HG03280 (cell line): ENCODE data around the gene RBP7.
"Not testable (repeated sequence)": the region's sequence is repeated elsewhere in the genome, so short reads cannot be mapped to it uniquely, and the experiment has no call there.

ENCODE experiments used
- ATAC-seq: cut with Tn5 transposase; IDR thresholded peaks from one replicate; pipeline ENCODE4 v1.9.1; 2021; ENCODE audit warnings: mild to moderate bottlenecking, moderate library complexity; ENCODE audit not compliant: unreplicated experiment

The RBP7 gene

GRCh38 chr1:10028956-10029500, 32.0 kb downstream of the RBP7 start:
- not testable (repeated sequence) for ATAC-seq

GRCh38 chr1:10031461-10031860, 34.4 kb downstream of the RBP7 start:
- ATAC-seq, result no peak

DNA sequence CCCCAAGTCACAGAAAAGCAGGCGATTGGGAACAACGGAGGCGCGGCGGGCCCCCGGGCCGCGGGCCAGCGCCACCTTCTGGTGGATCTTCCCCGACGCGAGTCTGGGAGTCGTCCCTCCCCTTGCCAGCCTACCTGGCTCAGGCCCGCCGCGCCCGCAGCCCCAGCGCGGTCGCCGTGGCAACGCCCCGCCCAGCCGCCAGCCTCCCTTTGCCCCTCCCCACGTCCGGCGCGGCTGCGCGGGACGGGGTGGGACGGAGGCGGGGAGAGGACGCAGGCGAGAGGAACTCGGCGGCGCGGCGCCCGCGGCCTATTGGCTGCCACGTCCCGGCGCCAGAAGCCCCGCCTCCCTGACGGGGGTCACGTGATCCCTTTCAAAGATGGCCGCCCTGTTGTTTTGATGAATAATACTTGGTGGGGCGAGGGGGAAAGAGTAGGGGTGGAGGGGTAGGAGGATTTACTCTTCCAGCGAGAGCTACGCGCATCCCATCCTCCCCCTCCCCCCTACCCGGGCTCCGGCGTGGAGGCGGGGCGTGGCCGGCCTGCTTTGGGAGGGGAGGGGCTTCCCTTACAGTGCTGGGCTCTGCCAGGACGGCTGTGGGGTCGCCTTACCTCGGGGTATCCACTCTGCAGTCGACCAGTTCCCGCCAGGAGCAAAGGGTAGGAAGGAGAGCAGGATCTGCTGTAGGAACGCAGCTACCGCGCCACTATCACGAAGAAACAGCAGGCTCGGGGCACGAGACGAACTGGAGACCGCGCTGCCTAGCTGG, 35.7 kb downstream of the RBP7 start, which contains the start of gene UBE4B:
Gene UBE4B, plus strand, starts transcription at position 369 of the 769 bp plus-strand sequence. CDS start 713 bp downstream, outside the sequence.
- ATAC-seq, result peak; percentile 98

DNA sequence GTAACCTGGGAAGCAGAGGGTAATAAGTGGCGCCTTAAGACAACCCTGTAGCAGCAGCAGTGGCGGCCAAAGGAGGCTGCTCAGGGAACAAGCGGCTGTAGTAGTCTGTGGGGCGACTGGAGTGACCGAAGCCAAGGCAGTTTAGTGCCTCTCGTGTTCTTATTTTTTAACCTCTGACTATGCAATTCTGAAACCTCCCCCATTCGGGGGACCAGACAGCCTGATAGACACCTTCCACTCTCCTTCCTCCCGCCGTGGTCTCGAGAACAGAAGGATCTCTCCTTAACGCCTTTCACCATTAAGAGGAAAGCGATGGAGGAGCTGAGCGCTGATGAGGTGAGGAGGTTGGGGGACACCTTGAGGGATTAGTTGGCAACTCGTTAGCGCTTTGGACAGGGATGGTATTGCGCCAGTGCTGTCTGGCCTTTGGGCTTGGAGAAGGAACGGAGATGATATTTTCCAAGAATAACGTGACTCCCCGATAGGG, 36.4 kb downstream of the RBP7 start:
- peak; percentile 4 for ATAC-seq

DNA sequence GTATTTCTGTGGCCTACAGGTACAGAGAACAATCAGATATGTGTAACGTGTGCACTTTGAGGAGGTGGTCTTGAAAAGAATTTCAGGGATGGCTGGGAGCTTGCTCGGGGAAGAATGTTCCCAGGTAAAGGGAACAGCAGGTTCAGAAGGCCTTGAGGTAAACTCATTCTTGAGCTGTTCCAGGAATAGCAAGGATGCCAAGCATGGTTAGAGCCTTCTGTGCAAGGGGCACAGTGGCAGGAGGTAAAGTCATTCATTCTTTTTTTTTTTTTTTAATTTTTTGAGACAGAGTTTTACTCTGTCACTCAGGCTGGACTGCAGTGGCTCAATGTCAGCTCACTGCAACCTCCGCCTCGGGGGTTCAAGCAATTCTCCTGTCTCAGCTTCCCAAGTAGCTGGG, 45.7 kb downstream of the RBP7 start:
- ATAC-seq, result no peak

GRCh38 chr1:10045480-10046355, 48.7 kb downstream of the RBP7 start:
- ATAC-seq, result no peak

DNA sequence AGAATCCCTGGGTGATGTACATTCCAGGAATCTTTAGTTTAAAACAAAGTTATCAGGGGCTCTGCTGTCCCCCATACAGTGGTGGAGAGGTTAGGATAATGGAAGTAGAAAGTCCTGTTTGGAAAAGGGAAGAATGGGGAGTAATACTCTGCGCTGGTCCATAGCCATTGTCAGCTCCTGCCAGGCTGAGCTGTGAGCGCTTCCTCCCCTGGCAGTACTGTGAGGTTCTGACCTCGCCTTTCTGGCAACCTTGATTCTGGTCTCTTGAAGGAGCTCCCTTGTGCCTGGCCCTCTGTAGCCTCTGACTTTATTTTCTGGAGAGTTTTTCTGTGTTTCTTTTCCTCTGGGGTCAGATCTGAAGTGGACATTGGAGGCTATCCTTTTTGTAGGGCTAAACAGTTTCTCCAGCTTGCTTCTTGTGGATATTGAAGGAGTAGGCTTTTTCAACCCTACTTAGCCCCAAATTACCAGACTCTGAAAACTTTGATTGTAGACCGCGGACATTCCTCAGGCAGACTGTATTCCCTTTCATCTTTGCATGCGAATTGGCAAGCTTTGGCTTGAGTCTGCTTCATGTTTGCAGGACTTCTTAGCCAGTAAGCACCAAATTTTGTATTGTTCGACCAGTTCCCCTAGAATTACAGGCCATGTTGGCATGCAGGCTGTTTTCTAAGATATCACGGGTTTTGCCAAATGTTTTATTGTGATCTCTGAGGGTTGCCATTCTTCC, 49.5 kb downstream of the RBP7 start:
- no peak for ATAC-seq

GRCh38 chr1:10048601-10049000, 51.6 kb downstream of the RBP7 start:
- no peak for ATAC-seq

GRCh38 chr1:10050611-10051010, 53.6 kb downstream of the RBP7 start:
- ATAC-seq, result no peak

GRCh38 chr1:10051656-10052055, 54.6 kb downstream of the RBP7 start:
- no peak for ATAC-seq

- no peak for ATAC-seq
Observed at GRCh38 chr1:10052347-10052746, 55.3 kb downstream of the RBP7 start.

DNA sequence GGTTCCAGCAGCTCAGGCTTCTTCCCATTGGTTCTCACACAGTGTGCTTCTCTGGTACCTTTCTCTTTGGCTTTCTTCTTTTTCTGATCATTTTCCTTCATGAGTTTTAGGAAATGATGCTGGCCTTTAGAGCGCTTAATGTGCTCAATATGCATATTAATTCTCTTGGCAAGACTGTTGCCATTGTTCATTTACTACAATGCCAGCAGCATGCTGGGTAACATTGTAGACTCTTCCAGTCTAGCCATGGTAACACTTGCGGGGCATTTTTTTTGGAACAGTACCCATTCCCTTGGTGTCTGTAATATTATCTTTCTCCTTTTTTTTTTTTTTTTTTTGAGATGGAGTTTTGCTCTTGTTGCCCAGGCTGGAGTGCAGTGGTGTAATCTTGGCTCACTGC, 57.4 kb downstream of the RBP7 start:
- no peak for ATAC-seq

GRCh38 chr1:10056599-10056987, 59.6 kb downstream of the RBP7 start:
- ATAC-seq, result no peak

DNA sequence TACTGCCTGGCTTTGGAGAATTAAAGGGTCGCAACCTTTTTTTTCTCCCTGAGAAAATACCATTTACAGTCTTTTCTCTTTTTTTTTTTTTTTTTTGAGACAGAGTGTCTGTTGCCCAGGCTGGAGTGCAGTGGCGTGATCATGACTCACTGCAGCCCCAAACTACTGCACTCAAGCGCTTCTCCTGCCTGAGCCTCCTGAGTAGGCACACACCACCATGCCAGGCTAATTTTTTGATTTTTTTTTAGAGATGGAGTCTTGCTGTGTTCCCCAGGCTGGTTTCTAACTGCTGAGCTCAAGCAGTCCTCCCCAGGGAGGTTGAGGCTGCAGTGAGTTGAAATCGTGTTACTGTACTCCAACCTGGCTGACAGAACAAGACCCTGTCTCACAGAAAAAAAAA, 60.3 kb downstream of the RBP7 start:
- no peak for ATAC-seq

DNA sequence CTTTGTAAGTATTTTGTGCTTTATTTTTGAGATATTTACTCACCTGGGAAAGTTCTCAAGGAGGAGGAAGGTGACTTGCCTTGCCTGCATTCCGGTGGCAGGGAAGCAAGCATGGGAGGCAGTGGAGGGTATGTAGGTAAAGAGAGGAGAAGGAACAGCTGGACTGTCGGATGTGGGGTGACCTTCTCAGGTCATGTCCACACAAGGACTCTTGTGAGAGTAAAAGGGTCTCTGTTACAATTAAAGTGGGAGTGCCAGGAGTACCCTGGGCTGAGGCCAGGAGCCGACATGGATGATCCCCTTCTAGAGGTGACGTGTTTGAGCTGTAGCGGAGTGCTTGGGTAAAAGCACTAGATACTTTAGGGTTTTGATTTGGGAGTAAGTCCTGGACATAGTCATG, 60.8 kb downstream of the RBP7 start:
- no peak for ATAC-seq

DNA sequence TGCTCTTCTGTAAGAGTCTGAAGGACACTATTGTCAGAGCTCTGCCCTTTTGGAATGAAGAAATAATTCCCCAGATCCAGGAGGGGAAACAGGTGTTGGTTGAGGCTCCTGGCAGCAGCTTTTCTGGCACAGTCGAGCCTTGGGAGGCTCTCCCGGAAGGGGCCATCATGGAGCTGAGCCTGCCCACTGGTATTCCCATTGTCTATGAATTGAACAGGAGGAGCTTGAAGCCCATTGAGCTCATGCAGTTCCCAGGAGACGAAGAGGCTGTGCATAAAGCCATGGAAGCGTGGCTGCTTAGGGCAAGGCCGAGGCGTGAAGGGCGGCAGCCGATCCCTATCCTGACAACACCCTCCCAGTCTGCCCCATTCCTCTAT, 62.3 kb downstream of the RBP7 start:
- no peak for ATAC-seq

- ATAC-seq, result no peak
Observed at GRCh38 chr1:10060311-10061100, 63.5 kb downstream of the RBP7 start.

DNA sequence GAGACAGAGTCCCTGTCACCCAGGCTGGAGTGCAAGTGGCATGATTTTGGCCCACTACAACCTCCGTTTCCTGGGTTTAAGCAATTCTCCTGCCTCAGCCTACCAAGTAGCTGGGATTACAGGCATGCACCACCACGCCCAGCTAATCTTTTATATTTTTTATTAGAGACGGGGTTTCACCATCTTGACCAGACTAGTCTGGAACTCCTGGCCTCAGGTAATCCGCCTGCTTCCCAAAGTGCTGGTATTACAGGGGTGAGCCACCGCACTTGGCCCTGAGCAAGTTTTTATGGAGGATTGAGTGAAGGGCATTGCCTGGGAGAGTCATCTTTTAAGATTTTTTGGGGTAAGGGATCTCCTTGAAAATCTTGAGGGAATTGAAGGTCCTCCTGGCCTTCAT, 64.2 kb downstream of the RBP7 start:
- ATAC-seq, result no peak

DNA sequence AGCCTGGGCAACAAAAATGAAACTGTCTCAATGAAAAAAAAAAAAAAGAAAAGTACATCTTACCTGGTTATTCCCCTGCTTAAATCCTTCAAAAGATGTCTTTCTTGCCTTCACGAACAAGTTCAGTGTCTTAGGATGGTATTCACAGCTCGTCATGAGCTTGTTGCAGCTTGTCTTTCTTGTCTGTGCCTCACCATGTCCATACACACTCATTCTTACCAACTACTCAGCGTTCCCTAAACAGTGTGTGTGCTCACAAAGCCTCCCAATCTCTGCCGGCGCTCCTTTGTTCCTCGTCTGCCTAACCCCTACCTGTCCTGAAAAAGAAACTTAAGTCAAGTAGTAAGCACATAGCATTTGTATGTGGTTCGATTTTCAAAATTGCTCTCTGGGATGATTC, 66.8 kb downstream of the RBP7 start:
- ATAC-seq, result no peak
